ENCODE results near the gene PARP14. TPM values are rescaled to one million over a fixed set of nuclear protein-coding genes. Genes with fewer than 3 reads are reported as not detected.
A peak's percentile ranks its signal among the peaks of the same experiment; 100 is the strongest.

PARP14 gene
- polyA plus RNA-seq, 2 of the 4 experiments (the other 2 are of a cell fraction) = 7.5 to 23.6 TPM

DNA sequence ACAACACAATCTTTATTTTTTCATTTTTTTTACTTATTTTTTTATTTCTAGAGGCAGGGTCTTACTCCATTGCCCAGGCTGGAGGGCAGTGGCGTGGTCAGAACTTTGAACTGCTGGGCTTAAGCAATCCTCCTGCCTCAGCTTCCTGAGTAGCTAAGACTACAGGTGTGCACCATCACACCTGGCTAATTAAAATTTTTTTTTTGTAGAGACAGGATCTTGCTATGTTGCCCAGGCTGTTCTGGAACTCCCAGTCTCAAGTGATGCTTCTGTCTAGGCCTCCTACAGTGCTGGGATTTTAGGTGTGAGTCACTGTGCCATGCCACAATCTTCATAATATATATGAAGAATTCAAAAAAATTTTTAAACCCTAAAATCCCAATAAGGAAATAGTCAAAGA lies 92.2 kb downstream of the PARP14 start (continued):
- no peak for TF ChIP-seq ZFP36 (IDR thresholded peaks at IDR 0.05; ENCODE audit: borderline replicate concordance, partially characterized antibody)

- FAIRE-seq = no peak
- Histone ChIP-seq H3K9me3 (no peaks in the 10 kb centered on the region), H3K27ac (no peak overlapping the region), H3K4me2 (no peak overlapping the region), H3K4me3 (no peak overlapping the region), H3K4me1 (0 out of 3 replicates have a peak, but pooled peaks cover 3% of the 10 kb centered on the region)
- WGBS (ENCODE audit: missing lambda C conversion rate) = 89% methylated on average over 3 of the region's 3 CpGs
- TF ChIP-seq CHD4 (IDR thresholded peaks at IDR 0.05; ENCODE audit: borderline replicate concordance) (no peak), CEBPB (IDR thresholded peaks at IDR 0.05) (no peak), RCOR1 (IDR thresholded peaks at IDR 0.05; ENCODE audit: low read depth, low read length) (no peak), EHMT2 (IDR thresholded peaks at IDR 0.05; ENCODE audit: low read depth) (no peak), HOXB5 (CRISPR knock-in tag; IDR thresholded peaks at IDR 0.05) (no peak), POLR2AphosphoS2 (conservative IDR thresholded peaks at IDR 0.05; ENCODE audit: low read length) (no peak), E2F6 (IDR thresholded peaks at IDR 0.05; ENCODE audit: borderline replicate concordance, low read depth) (no peak)
- no peak for DNase-seq (ENCODE audit: low read depth in 1 of 2, low spot score in 1 of 2)
- ChIA-PET CTCF (interaction anchor here (1.3 to 2.1 kb wide), 2 partner anchors 10 to 19 kb away, joined by 3 to 8 read pairs; no protein-coding TSS in a partner anchor), POLR2A (no interaction called here)
- ATAC-seq = no peak
Observed at GRCh38 chr3:122773944-122774509, 93.4 kb downstream of the PARP14 start.

DNA sequence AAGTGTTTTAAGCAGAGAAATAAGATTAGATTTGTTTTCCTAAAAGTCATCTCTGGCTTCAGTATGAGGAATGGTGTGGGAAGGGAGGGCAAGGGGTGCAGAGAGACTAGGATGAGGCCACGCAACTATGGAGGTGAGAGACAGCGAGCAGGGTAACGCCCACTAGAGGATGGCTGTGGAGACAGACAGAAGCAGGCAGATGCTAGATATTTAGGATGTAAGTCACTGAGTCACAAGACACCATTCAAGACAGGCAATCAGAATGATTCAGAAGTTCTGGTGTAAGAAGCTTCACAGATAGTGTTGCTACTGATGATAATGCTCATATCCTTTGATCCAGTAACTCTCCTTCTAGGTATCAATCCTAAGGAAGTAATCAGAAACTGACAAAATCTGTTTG lies 93.9 kb downstream of the PARP14 start:
- 87% methylated on average over 3 of the region's 3 CpGs for WGBS (ENCODE audit: missing lambda C conversion rate)
- peak; percentile 50 to 51; a peak in 3 of 6 replicates for ATAC-seq
- peak in 1 of 2 experiments; percentile 24 for DNase-seq (ENCODE audit: low read depth in 1 of 2, low spot score in 1 of 2)
- Histone ChIP-seq H3K4me1 (0 out of 3 replicates have a peak, but pooled peaks cover 3% of the 10 kb centered on the region), H3K27ac (no peak overlapping the region), H3K4me2 (no peak overlapping the region), H3K4me3 (no peak overlapping the region), H3K9me3 (no peaks in the 10 kb centered on the region)
- ChIA-PET POLR2A (no interaction called here), CTCF (interaction anchor here (2.1 kb wide), 1 partner anchor 20 kb away, joined by 8 read pairs; no protein-coding TSS in a partner anchor)
- no peak for FAIRE-seq
- TF ChIP-seq BHLHE40 (IDR thresholded peaks at IDR 0.05; ENCODE audit: low read depth, low read length) (no peak), ESRRA (IDR thresholded peaks at IDR 0.05; ENCODE audit: borderline replicate concordance, low read length) (no peak), SMC3 (IDR thresholded peaks at IDR 0.05) (no peak), RAD21 (conservative IDR thresholded peaks at IDR 0.05 in 1 of 2, IDR thresholded peaks at IDR 0.05 in 1 of 2) (no peak), ZNF302 (CRISPR knock-in tag; IDR thresholded peaks at IDR 0.05) (no peak), CEBPB (IDR thresholded peaks at IDR 0.05) (no peak), PBX3 (IDR thresholded peaks at IDR 0.05) (no peak), CHD2 (IDR thresholded peaks at IDR 0.05; ENCODE audit: low read length, partially characterized antibody) (no peak), NFE2L2 (conservative IDR thresholded peaks at IDR 0.05; ENCODE audit: low read length) (no peak)

DNA sequence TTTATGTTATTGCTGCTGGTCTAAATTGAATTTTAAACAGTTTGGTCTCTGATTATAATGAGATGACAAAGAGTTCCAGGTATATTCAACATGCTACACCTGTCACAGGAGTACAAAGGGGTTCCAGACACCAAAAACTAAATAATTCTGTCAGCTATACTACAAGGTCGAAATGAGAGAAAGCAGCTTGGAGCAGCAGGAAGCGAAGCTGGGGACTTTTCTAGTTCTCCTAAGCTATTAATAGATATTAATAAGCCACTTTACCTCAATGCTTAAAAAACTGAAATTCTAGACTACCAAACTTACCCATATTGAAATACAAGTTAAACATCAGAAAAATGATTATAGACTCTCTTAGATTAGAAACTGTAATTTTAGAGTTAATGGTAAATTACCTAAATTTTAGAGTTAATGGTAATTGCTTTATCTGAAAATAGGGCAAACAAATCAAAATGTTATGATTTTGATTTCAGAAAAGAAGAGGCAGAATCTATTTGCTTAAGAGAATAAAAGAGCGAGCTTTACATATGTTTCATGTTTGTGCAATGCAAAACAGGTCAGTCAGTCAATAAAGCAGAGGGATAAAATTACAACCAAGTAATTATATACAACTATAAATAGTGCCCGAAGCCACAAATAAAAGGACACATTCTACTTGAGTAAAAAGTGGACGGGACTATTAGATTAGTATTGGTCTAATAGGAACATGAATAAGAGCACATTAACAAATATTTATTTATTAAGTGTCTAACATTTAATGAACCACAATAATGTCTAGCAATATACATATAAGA lies 96.2 kb downstream of the PARP14 start:
- POLR2A ChIA-PET = interaction anchor here (0.6 kb wide), 1 partner anchor 9 kb away, joined by 3 read pairs; no protein-coding TSS in a partner anchor
- FAIRE-seq (no peak), ATAC-seq (no peak), DNase-seq (ENCODE audit: low read depth in 1 of 2, low spot score in 1 of 2) (no peak)
- TF ChIP-seq SREBF2 (IDR thresholded peaks at IDR 0.05) (no peak), E2F6 (IDR thresholded peaks at IDR 0.05; ENCODE audit: borderline replicate concordance, low read depth) (no peak), ELK1 (IDR thresholded peaks at IDR 0.05; ENCODE audit: low read depth, low read length) (no peak), HDAC2 (IDR thresholded peaks at IDR 0.05) (no peak), PBX3 (IDR thresholded peaks at IDR 0.05) (no peak), RFX5 (IDR thresholded peaks at IDR 0.05) (no peak)
- CTCF ChIA-PET = no interaction called here
- Histone ChIP-seq H3K4me1 (0 out of 3 replicates have a peak, but pooled peaks cover 3% of the 10 kb centered on the region), H3K9me3 (no peaks in the 10 kb centered on the region), H3K27ac (no peak overlapping the region), H3K4me3 (no peak overlapping the region), H3K4me2 (no peak overlapping the region)
- WGBS (ENCODE audit: missing lambda C conversion rate) = 71% methylated on average over 5 of the region's 5 CpGs
